Measurements from ENCODE around the gene NCOA5. TPM values are rescaled to one million over a fixed set of nuclear protein-coding genes. Genes with fewer than 3 reads are reported as not detected.

Gene NCOA5
- total and polyA plus RNA-seq, 8 donors, result 20.6 to 55.0 (median 49.3) TPM

DNA sequence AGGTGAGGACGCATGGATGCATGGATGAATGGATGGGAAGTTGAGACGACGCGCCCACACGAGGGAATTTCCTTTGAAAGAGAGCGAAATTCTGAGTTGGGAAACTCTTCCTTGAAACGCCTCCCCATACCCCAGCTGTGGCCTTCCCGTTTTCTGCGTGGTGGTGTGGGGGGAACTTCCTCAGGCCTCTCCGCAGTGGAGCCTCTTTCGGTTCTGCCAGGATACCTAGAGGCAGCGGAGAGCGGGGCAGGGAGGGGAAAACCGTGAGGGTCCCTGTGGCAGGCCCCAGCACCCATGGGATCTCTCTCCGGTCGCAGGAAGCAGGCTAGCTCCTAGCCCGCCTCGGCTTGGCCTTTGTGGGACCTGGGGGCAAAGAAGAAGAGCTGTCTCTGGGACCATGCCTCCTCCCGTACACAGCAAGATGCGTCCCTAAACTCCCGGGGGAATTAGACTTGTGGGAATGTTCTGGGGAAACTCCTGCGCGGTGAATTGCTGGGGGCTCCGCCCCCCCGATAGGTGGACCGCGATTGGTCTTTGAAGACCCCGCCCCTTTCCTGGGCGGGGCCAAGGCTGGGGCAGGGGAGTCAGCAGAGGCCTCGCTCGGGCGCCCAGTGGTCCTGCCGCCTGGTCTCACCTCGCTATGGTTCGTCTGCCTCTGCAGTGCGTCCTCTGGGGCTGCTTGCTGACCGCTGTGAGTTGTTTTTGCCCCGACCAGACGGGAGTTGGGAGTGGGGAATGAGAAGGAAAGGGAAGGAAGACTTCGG is 28.1 kb upstream of the NCOA5 start, which contains the start of gene CD40:
Gene CD40, plus strand, starts transcription at position 611 of the 764 bp plus-strand sequence. Its CDS starts 30 bp downstream, at position 641.
- peak within 1 kb of the TSS; percentile 80 to 86 for H3K27ac ChIP-seq
- peak; percentile 34 to 93 (median 78) for DNase-seq
- no peaks in the 10 kb centered on the region for H3K27me3 ChIP-seq
- TF ChIP-seq, protein P1, sequence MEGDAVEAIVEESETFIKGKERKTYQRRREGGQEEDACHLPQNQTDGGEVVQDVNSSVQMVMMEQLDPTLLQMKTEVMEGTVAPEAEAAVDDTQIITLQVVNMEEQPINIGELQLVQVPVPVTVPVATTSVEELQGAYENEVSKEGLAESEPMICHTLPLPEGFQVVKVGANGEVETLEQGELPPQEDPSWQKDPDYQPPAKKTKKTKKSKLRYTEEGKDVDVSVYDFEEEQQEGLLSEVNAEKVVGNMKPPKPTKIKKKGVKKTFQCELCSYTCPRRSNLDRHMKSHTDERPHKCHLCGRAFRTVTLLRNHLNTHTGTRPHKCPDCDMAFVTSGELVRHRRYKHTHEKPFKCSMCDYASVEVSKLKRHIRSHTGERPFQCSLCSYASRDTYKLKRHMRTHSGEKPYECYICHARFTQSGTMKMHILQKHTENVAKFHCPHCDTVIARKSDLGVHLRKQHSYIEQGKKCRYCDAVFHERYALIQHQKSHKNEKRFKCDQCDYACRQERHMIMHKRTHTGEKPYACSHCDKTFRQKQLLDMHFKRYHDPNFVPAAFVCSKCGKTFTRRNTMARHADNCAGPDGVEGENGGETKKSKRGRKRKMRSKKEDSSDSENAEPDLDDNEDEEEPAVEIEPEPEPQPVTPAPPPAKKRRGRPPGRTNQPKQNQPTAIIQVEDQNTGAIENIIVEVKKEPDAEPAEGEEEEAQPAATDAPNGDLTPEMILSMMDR (IDR thresholded peaks at IDR 0.05), result no peak
- intact Hi-C loops (cut with DNase I), result no loop called here
- no peaks in the 10 kb centered on the region for H3K9me3 ChIP-seq
- ATAC-seq, result peak; percentile 99
- H3K36me3 ChIP-seq, result peaks cover 0 to 10% of the 10 kb centered on the region in 2 donors
- peaks cover 16 to 51% of the 10 kb centered on the region in 2 donors for H3K4me1 ChIP-seq
- H3K4me3 ChIP-seq, result peak within 1 kb of the TSS; percentile 48 to 69

DNA sequence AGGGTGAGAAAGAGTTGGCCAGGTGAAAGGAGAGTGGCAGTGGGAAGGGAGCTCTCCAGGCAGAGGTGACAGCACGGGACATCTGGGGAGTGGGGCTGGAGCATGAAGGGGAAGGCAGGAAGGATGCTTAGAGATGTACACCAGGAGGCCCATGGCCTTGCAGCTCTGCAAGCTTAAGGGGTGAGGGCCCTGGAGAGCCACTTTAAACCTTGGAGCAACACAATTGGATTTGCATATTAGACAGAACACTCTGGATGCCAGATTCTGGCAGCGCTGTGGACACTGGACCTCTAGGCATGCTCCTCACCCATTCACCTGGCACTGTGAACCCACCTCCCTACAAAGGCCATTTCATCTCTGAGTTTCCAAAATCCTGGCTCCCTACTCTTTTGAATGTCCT is 24.7 kb upstream of the NCOA5 start:
- Histone ChIP-seq H3K9me3 (no peaks in the 10 kb centered on the region), H3K4me3 (no peak overlapping the region), H3K27me3 (peaks cover 0 to 15% of the 10 kb centered on the region in 2 donors), H3K27ac (no peak overlapping the region), H3K4me1 (peaks cover 15 to 30% of the 10 kb centered on the region in 2 donors), H3K36me3 (no peaks in the 10 kb centered on the region)
- TF ChIP-seq, protein P1 (IDR thresholded peaks at IDR 0.05), result no peak
- intact Hi-C loops (cut with DNase I), result no loop called here
- DNase-seq, result no peak
- no peak for ATAC-seq

DNA sequence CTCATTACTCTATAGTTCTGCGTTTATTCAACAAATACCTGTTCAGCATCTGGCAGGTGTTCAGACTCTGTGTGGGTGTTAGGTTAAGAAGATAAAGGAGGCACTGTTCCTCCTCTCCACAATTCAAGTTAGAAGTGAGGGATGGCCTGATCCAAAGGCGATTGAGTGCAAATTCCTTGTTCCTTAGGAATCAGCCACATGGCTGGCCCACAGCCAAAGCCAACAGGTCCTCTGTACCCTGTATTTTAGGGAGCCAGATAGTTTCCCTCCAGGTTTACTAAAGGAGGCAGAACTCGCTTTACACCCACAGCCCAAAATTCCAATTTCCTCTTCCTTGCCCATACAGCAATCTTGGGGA is 23.3 kb upstream of the NCOA5 start:
- intact Hi-C loops (cut with DNase I), result no loop called here
- Histone ChIP-seq H3K27me3 (peaks cover 0 to 23% of the 10 kb centered on the region in 2 donors), H3K9me3 (no peaks in the 10 kb centered on the region), H3K4me1 (peaks cover 6 to 16% of the 10 kb centered on the region in 2 donors), H3K4me3 (no peak overlapping the region), H3K27ac (no peak overlapping the region), H3K36me3 (no peaks in the 10 kb centered on the region)
- no peak for ATAC-seq
- DNase-seq, result no peak
- TF ChIP-seq, protein P1 (IDR thresholded peaks at IDR 0.05), result no peak

DNA sequence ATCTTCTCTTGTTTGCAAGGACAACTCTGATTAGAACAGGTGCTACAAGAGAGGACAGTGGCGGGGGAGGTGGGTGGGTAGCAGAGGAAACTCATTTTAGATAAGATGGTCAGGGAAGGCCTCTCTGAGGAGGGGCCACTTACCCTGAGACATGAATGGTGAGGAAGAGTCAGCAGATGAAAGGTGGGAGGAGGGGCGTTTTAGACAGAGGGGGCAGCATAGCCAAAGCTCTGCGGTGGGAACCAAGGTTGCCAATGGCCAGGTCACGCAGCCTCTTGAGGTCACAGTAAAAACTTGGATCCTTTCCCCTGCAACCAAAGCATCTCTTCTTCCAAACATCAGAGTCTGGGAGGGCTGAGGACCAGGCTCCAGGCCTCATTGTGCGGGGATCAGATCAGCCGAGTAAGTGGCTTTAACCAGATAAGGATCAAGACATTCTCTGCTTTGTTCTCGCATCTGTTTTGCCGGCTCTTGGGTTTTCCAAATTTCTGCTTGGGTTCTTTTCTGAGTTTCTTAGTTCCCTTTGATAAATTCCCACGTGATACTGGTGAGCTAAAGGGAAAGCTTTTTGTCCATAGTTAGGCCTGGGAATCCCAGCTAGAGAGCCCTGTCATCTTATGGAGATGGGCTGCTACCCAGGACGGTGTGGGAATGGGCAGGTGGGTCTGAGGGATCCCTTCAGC is 22.8 kb upstream of the NCOA5 start:
- H3K27ac ChIP-seq, result no peak overlapping the region
- DNase-seq (no peak), ATAC-seq (no peak)
- peaks cover 0 to 23% of the 10 kb centered on the region in 2 donors for H3K27me3 ChIP-seq
- intact Hi-C loops (cut with DNase I), result no loop called here
- no peaks in the 10 kb centered on the region for H3K36me3 ChIP-seq
- no peaks in the 10 kb centered on the region for H3K9me3 ChIP-seq
- TF ChIP-seq, protein P1 (IDR thresholded peaks at IDR 0.05), result no peak
- H3K4me1 ChIP-seq, result peaks cover 6 to 11% of the 10 kb centered on the region in 2 donors
- no peak overlapping the region for H3K4me3 ChIP-seq

DNA sequence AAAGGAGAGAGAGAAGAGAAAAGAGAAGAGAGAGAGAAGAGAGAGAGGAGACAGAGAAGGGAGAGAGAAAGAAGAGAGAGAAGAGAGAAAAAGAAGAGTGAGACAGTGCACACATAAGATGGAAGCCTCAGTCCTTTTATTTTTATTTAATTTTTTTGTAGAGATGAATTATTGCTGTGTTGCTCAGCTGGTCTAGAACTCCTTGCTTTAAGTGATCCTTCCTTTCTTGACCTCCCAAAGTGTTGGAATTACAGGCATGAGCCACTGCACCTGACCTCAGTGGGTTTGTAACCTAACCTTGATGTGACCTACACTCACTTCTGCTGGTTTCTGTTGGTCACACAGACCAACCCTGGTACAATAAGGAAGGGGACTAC is 22.1 kb upstream of the NCOA5 start:
- intact Hi-C loops (cut with DNase I), result no loop called here
- ATAC-seq (no peak), DNase-seq (no peak)
- TF ChIP-seq, protein P1 (IDR thresholded peaks at IDR 0.05), result no peak
- no peaks in the 10 kb centered on the region for H3K36me3 ChIP-seq
- H3K4me1 ChIP-seq, result peaks cover 0 to 7% of the 10 kb centered on the region in 2 donors
- H3K27ac ChIP-seq, result no peak overlapping the region
- H3K4me3 ChIP-seq, result no peak overlapping the region
- peaks cover 0 to 23% of the 10 kb centered on the region in 2 donors for H3K27me3 ChIP-seq
- H3K9me3 ChIP-seq, result no peaks in the 10 kb centered on the region
